H1 (cell line): Measurements from ENCODE around the gene DYRK2. TPM values are rescaled to one million over a fixed set of nuclear protein-coding genes. Genes with fewer than 3 reads are reported as not detected.

Source experiments
- CTCF ChIA-PET: fragments of 300-600 bp; sonication (Branson Sonifier 250); formaldehyde crosslinking; loops from one replicate; lab custom pipeline; 2021; ENCODE audit not compliant: partially characterized antibody; lab: Charles Lee
- POLR2A ChIA-PET: fragments of 300-600 bp; sonication (Branson Sonifier 250); formaldehyde crosslinking; loops from one replicate; lab custom pipeline; 2021; ENCODE audit warnings: inconsistent platforms; ENCODE audit not compliant: partially characterized antibody; lab: Charles Lee
- DNase-seq, 2 experiments: peaks; one replicate each; pipeline versions ENCODE4 v3.0.0 to v3.0.0-alpha.2; 2010 to 2022; ENCODE audit warnings: low spot score in 2 of 2, low read depth in 1 of 2, mixed read lengths in 1 of 2
- FAIRE-seq: peaks from 2 replicates; lab custom pipeline; 2011; peaks lifted over from hg19 to GRCh38; lab: Jason Lieb, UNC
- H2AFZ ChIP-seq: 2 replicates; pipeline ENCODE4 v1.8.1; 2012; ENCODE audit warnings: low read length, inconsistent platforms
- H2AK5ac ChIP-seq: 2 replicates; pipeline ENCODE4 v1.6.1; 2013; ENCODE audit warnings: low read depth, low read length
- H2BK120ac ChIP-seq: replicated peaks from 2 replicates; pipeline ENCODE3; 2013; ENCODE audit warnings: low read depth, low read length, inconsistent platforms
- H2BK12ac ChIP-seq: 2 replicates; pipeline ENCODE4 v1.6.1; 2013; ENCODE audit warnings: low read depth, low read length
- H2BK15ac ChIP-seq: 2 replicates; pipeline ENCODE4 v1.6.1; 2013; ENCODE audit warnings: low read length
- H2BK20ac ChIP-seq: 2 replicates; pipeline ENCODE4 v1.6.1; 2013; ENCODE audit warnings: low read length
- H2BK5ac ChIP-seq: 2 replicates; pipeline ENCODE4 v1.6.1; 2013; ENCODE audit warnings: low read depth, low read length
- H3K14ac ChIP-seq: 2 replicates; pipeline ENCODE4 v1.6.1; 2013; ENCODE audit warnings: inconsistent platforms; ENCODE audit not compliant: insufficient read length
- H3K18ac ChIP-seq: 2 replicates; pipeline ENCODE4 v1.6.1; 2013; ENCODE audit warnings: low read length; ENCODE audit errors: extremely low read depth
- H3K23ac ChIP-seq: 2 replicates; pipeline ENCODE4 v1.6.1; 2013; ENCODE audit warnings: inconsistent platforms; ENCODE audit not compliant: insufficient read length
- H3K23me2 ChIP-seq: 2 replicates; pipeline ENCODE4 v1.6.1; 2013; ENCODE audit warnings: low read depth, low read length
- H3K27ac ChIP-seq: 2 replicates; pipeline ENCODE4 v1.6.1; 2011; ENCODE audit warnings: low read depth, low read length, inconsistent platforms
- H3K27me3 ChIP-seq, 4 experiments: replicated peaks in 1 of 4; 1 replicate in 1 of 4; 2 replicates in 3 of 4; pipeline versions ENCODE4 v1.6.1 to v1.8.1; 2011 to 2013; ENCODE audit warnings: low read length in 3 of 4, mild to moderate bottlenecking in 3 of 4, inconsistent platforms in 2 of 4, mixed read lengths in 2 of 4, moderate library complexity in 1 of 4; ENCODE audit not compliant: control insufficient read depth in 3 of 4, insufficient read depth in 3 of 4; ENCODE audit errors: extremely low read depth in 1 of 4
- H3K36me3 ChIP-seq, 4 experiments: 2 replicates each; pipeline versions ENCODE4 v1.6.1 to v1.8.1; 2011 to 2013; ENCODE audit warnings: mild to moderate bottlenecking in 4 of 4, low read length in 3 of 4, moderate library complexity in 2 of 4, control low read depth in 1 of 4, inconsistent platforms in 1 of 4; ENCODE audit not compliant: insufficient read depth in 4 of 4, control insufficient read depth in 2 of 4
- H3K4ac ChIP-seq: replicated peaks from 2 replicates; pipeline ENCODE3; 2013; ENCODE audit warnings: low read length, low read depth, mixed read lengths, inconsistent platforms; ENCODE audit not compliant: insufficient read length
- H3K4me1 ChIP-seq, 4 experiments: replicated peaks in 1 of 4; 1 replicate in 1 of 4; 2 replicates in 3 of 4; pipeline versions ENCODE4 v1.6.1 to v1.8.1; 2011 to 2013; ENCODE audit warnings: low read length in 3 of 4, inconsistent platforms in 2 of 4, mixed read lengths in 1 of 4; ENCODE audit not compliant: insufficient read depth in 4 of 4, control insufficient read depth in 3 of 4
- H3K4me2 ChIP-seq, 2 experiments: 2 replicates each; pipeline versions ENCODE4 v1.6.1 to v1.8.1; 2011 to 2013; ENCODE audit warnings: low read depth in 2 of 2, low read length in 2 of 2, control low read depth in 1 of 2, inconsistent platforms in 1 of 2, mild to moderate bottlenecking in 1 of 2; ENCODE audit not compliant: insufficient read depth in 1 of 2
- H3K4me3 ChIP-seq, 4 experiments: fragments of 200-600, 300-600 bp in 1 of 4; sonication (generic), shearing (Covaris generic), sonication (Bioruptor Twin) in 1 of 4; 2 replicates each; pipeline versions ENCODE4 v1.5.1 to v1.8.1; 2011 to 2016; ENCODE audit warnings: low read length in 4 of 4, low read depth in 3 of 4, control low read depth in 2 of 4, inconsistent platforms in 2 of 4, mild to moderate bottlenecking in 2 of 4, mixed read lengths in 1 of 4, moderate library complexity in 1 of 4; ENCODE audit not compliant: insufficient read depth in 2 of 4; ENCODE audit errors: extremely low read depth in 1 of 4
- H3K56ac ChIP-seq: replicated peaks from 2 replicates; pipeline ENCODE3; 2013; ENCODE audit warnings: low read depth, mild to moderate bottlenecking, mixed read lengths, low read length, inconsistent platforms; ENCODE audit not compliant: insufficient read length
- H3K79me1 ChIP-seq: 2 replicates; pipeline ENCODE4 v1.6.1; 2013; ENCODE audit warnings: low read depth, low read length, control low read depth
- H3K79me2 ChIP-seq, 2 experiments: 2 replicates each; pipeline versions ENCODE4 v1.6.1 to v1.8.1; 2012 to 2013; ENCODE audit warnings: low read length in 2 of 2, mild to moderate bottlenecking in 2 of 2, inconsistent platforms in 1 of 2; ENCODE audit not compliant: insufficient read depth in 2 of 2, control insufficient read depth in 1 of 2
- H3K9ac ChIP-seq, 4 experiments: replicated peaks in 1 of 4; 1 replicate in 1 of 4; 2 replicates in 3 of 4; pipeline versions ENCODE4 v1.6.1 to v1.8.1; 2011 to 2013; ENCODE audit warnings: low read depth in 3 of 4, low read length in 3 of 4, control low read depth in 2 of 4, mild to moderate bottlenecking in 2 of 4, moderate library complexity in 2 of 4, inconsistent platforms in 1 of 4; ENCODE audit errors: extremely low read depth in 1 of 4
- H3K9me3 ChIP-seq, 2 experiments: 2 replicates each; pipeline versions ENCODE4 v1.6.1 to v1.8.1; 2012 to 2013; ENCODE audit warnings: mild to moderate bottlenecking in 2 of 2, moderate library complexity in 2 of 2, control low read depth in 1 of 2, inconsistent platforms in 1 of 2, low read depth in 1 of 2, low read length in 1 of 2, mixed read lengths in 1 of 2; ENCODE audit not compliant: insufficient read depth in 2 of 2
- H4K20me1 ChIP-seq, 2 experiments: replicated peaks in 1 of 2; 2 replicates each; pipeline versions ENCODE3 to v1.8.1; 2011 to 2013; ENCODE audit warnings: inconsistent platforms in 2 of 2, low read length in 2 of 2, mild to moderate bottlenecking in 1 of 2; ENCODE audit not compliant: insufficient read depth in 2 of 2, control insufficient read depth in 1 of 2
- H4K5ac ChIP-seq: 2 replicates; pipeline ENCODE4 v1.6.1; 2013; ENCODE audit warnings: low read length, low read depth, mixed read lengths, inconsistent platforms; ENCODE audit not compliant: insufficient read length
- H4K8ac ChIP-seq: 2 replicates; pipeline ENCODE4 v1.8.0; 2013; ENCODE audit warnings: mild to moderate bottlenecking, moderate library complexity, low read length, inconsistent platforms; ENCODE audit not compliant: insufficient read depth; ENCODE audit errors: extremely low read depth
- H4K91ac ChIP-seq: replicated peaks from 2 replicates; pipeline ENCODE3; 2013; ENCODE audit warnings: low read length, mixed read lengths, inconsistent platforms; ENCODE audit not compliant: insufficient read length
- CTCF ChIP-seq, 3 experiments: IDR thresholded peaks; 1 replicate in 2 of 3; 2 replicates in 1 of 3; pipeline versions ENCODE4 v1.5.1 to v1.6.1; 2011; ENCODE audit warnings: low read length in 3 of 3, mild to moderate bottlenecking in 3 of 3, inconsistent platforms in 2 of 3, low read depth in 1 of 3, moderate library complexity in 1 of 3; ENCODE audit not compliant: insufficient read depth in 1 of 3; ENCODE audit errors: control extremely low read depth in 1 of 3
- POU5F1 ChIP-seq: IDR thresholded peaks from 2 replicates; pipeline ENCODE4 v1.6.1; 2011; ENCODE audit warnings: low read depth, mild to moderate bottlenecking, low read length, moderate library complexity
- RAD21 ChIP-seq, 2 experiments: IDR thresholded peaks in 1 of 2; conservative IDR thresholded peaks in 1 of 2; 2 replicates each; pipeline ENCODE4 v1.6.1; 2011; ENCODE audit warnings: low read depth in 2 of 2, low read length in 2 of 2, improper control_type of control experiment in 1 of 2, inconsistent platforms in 1 of 2, mild to moderate bottlenecking in 1 of 2, moderate library complexity in 1 of 2
- WGBS, 2 experiments: shearing (Covaris generic) in 1 of 2; methylation state at CpG; one replicate each; pipeline versions ENCODE4 v1.1.6 to v1.1.7; 2013 to 2015; ENCODE audit warnings: low lambda C conversion rate in 2 of 2, mixed read lengths in 2 of 2, inconsistent platforms in 1 of 2, low coverage in 1 of 2, missing lambda C conversion rate in 1 of 2; ENCODE audit not compliant: insufficient replicate concordance in 2 of 2, insufficient coverage in 1 of 2, insufficient read length in 1 of 2; ENCODE audit errors: extremely low coverage in 1 of 2, missing lambda C conversion rate in 1 of 2; 5-methylcytosine and 5-hydroxymethylcytosine counted together
- polyA plus RNA-seq, 7 experiments: library from polyadenylated mRNA; depleted of rRNA in 3 of 7; stranded (reverse) in 5 of 7; unstranded in 2 of 7; fragments of >200 nt in 5 of 7; fragments of 200-250 nt in 2 of 7; gene quantifications; 1 replicate in 5 of 7; 2 replicates in 1 of 7; 4 replicates in 1 of 7; pipeline versions ENCODE4 v1.2.1 to v1.2.3, GENCODE V29; 2011 to 2013; ENCODE audit warnings: missing spikeins in 2 of 7, mixed read lengths in 2 of 7
- total RNA-seq: library from RNA; stranded (reverse); fragmentation: NEBNext Ultra II Directional; extraction: Animal tissue kit (Norgen Biotek cat#: 25700); gene quantifications from 2 replicates; pipeline ENCODE4 v1.2.1, GENCODE V29; 2021

DYRK2 gene
- total and polyA plus RNA-seq, 2 of the 8 experiments (the other 6 are each of a cell fraction or from before 2014, with no cell fraction given): 11.2 to 31.6 TPM

- no peak for FAIRE-seq
- CTCF ChIA-PET: interaction anchor here (0.9 to 1.6 kb wide), 3 partner anchors 9 to 14 kb away, joined by 5 read pairs; no protein-coding TSS in a partner anchor
- no peak for DNase-seq
These were observed 24.2 kb upstream of the DYRK2 start for GRCh38 chr12:67624355-67624754.

More at GRCh38 chr12:67624355-67624754, 24.2 kb upstream of the DYRK2 start:
- H3K56ac ChIP-seq: no peak overlapping the region
- TF ChIP-seq CTCF (IDR thresholded peaks at IDR 0.05; ENCODE audit: control extremely low read depth in 1 of 3, insufficient read depth in 1 of 3, low read depth in 1 of 3, low read length in 3 of 3) (peak; percentile 34 to 61 (median 35)), POU5F1 (no peak), RAD21 (IDR thresholded peaks at IDR 0.05 in 1 of 2, conservative IDR thresholded peaks at IDR 0.05 in 1 of 2; ENCODE audit: low read depth in 2 of 2, low read length in 2 of 2) (peak; percentile 51 to 67)
- TF ChIP-seq, all 59 proteins: peak for 2
- Histone ChIP-seq H3K79me1 (no peaks in the 10 kb centered on the region), H4K91ac (no peak overlapping the region), H2AK5ac (no peak overlapping the region), H3K23ac (no peak overlapping the region), H3K9me3 (no peaks in the 10 kb centered on the region), H2BK5ac (no peak overlapping the region), H4K20me1 (no peaks in the 10 kb centered on the region), H4K5ac (no peak overlapping the region), H4K8ac (no peak overlapping the region), H2BK120ac (no peak overlapping the region), H3K36me3 (no peaks in the 10 kb centered on the region), H3K9ac (no peak overlapping the region), H3K79me2 (no peaks in the 10 kb centered on the region), H3K14ac (no peak overlapping the region), H3K4ac (no peak overlapping the region), H3K4me1 (no peaks in the 10 kb centered on the region; a peak in 1 of 7 replicates), H3K4me2 (no peak overlapping the region), H3K23me2 (no peaks in the 10 kb centered on the region), H3K27me3 (no peaks in the 10 kb centered on the region), H2AFZ (no peak overlapping the region), H3K4me3 (no peak overlapping the region), H2BK20ac (no peak overlapping the region), H3K27ac (no peak overlapping the region), H2BK12ac (no peak overlapping the region), H3K18ac (no peak overlapping the region), H2BK15ac (no peak overlapping the region)
- 90% methylated on average over 6 of the region's 6 CpGs; no CpG with 5 or more reads in 1 of the 2 experiments for WGBS, 2 experiments
- POLR2A ChIA-PET: no interaction called here
